Adrenal gland (tissue), 12 donors: ENCODE measurements around the gene EIF4E. TPM values are rescaled to one million over a fixed set of nuclear protein-coding genes. Genes with fewer than 3 reads are reported as not detected.

Source experiments
- polyA plus RNA-seq, 3 donors: library from polyadenylated mRNA; stranded (reverse); fragments of 200-250 nt in 2 of 3; fragments of 350-450 nt in 1 of 3; fragmentation: Illumina TruSeq in 1 of 3; extraction: RNeasy Lipid Tissue Mini Kit (QIAGEN cat#74804) in 1 of 3; gene quantifications; one replicate each; pipeline ENCODE4 v1.2.3, GENCODE V29; 2013 to 2014
- small RNA-seq, 2 donors: library from RNA; depleted of rRNA; stranded (forward); fragments of <200 nt; gene quantifications; one replicate each; pipeline ENCODE3, GENCODE V24; 2016
- total RNA-seq, 9 donors: library from RNA; depleted of rRNA in 4 of 9; stranded (reverse); fragments of >200 nt in 4 of 9; fragments of 120-200 nt in 1 of 9; fragmentation: NEBNext Ultra II Directional in 1 of 9; extraction: Animal tissue kit (Norgen Biotek cat#: 25700) in 1 of 9; gene quantifications; one replicate each; pipeline versions ENCODE4 v1.1.0 to v1.2.4, GENCODE V29; 2013 to 2023
- donor health status: healthy with polysubstance abuse.
- donor health status: Bipolar disorder and iron deficiency.
- donor health status: DM: yes; HTN: yes; CAD: no.
- donor health status: DM: no; HTN: no; CAD: no.
- donor health status: DM: no; HTN: no; CAD: no.
- donor health status: DM: yes; HTN: yes; CAD: no.

EIF4E gene
- total and polyA plus RNA-seq, 12 donors = 5.9 to 169 (median 66.8) TPM

Small RNAs within 50 kb of the gene (small RNA-seq; reads per million reads assigned to genes)
- gene RNU7-149P (0 reads per million in 2 donors), gene TBCAP3 (0 reads per million in 2 donors)

Other genes starting within 250 kb of the EIF4E start
- gene METAP1, start 66.6 kb upstream of the EIF4E start, total RNA-seq = 10 to 100 TPM; 12.1 to 35.3 (median 18.3) TPM
- 10 to 100 TPM; 12.7 to 17.2 (median 13.9) TPM for gene METAP1, start 66.6 kb upstream of the EIF4E start, polyA plus RNA-seq
- gene ADH5, start 159.7 kb upstream of the EIF4E start, total RNA-seq = 100 to 1,000 TPM in 6 of 9 donors, 10 to 100 TPM in 3; 87.3 to 145 (median 120) TPM
- 10 to 100 TPM; 50.1 to 99.3 (median 70.5) TPM for gene ADH5, start 159.7 kb upstream of the EIF4E start, polyA plus RNA-seq
- gene ADH4, start 215.2 kb upstream of the EIF4E start, total RNA-seq = 10 to 100 TPM in 1 of 9 donors, 1 to 10 TPM in 5, under 1 TPM in 1, not detected in 2; 0.31 to 10.7 (median 1.8) TPM
- 1 to 10 TPM in 1 of 3 donors, under 1 TPM in 2; 0.32 to 1.0 (median 0.77) TPM for gene ADH4, start 215.2 kb upstream of the EIF4E start, polyA plus RNA-seq